Left cardiac atrium (tissue), 4 donors: ENCODE measurements around the gene GDF7. TPM values are rescaled to one million over a fixed set of nuclear protein-coding genes. Genes with fewer than 3 reads are reported as not detected.

Experiments
- ATAC-seq, 2 donors: fragments of 200-7000 bp; cut with Tn5 transposase; one replicate each; pipeline ENCODE4 v1.9.1; 2020; ENCODE audit warnings: mild to moderate bottlenecking in 2 of 2, moderate library complexity in 2 of 2
- DNase-seq: peaks from one replicate; pipeline ENCODE4 v3.0.0-alpha.2; 2020
- intact Hi-C, 2 donors: fragments of 100-400 bp; cut with DNase I; formaldehyde crosslinking; loops; one replicate each; pipeline versions ENCODE4 v1.14.1 to v1.15.1; 2022 to 2023
- total RNA-seq, 2 donors: library from RNA; stranded (reverse); fragmentation: NEBNext Ultra II Directional; extraction: Animal tissue kit (Norgen Biotek cat#: 25700); gene quantifications; one replicate each; pipeline ENCODE4 v1.2.1, GENCODE V29; 2021
- donor health status: DM: no; HTN: yes; CAD: no.
- donor health status: DM: no; HTN: yes; CAD: no; lungs with severe emphysema.
- donor health status: DM: yes; HTN: yes; CAD: no.
- donor health status: Dilated cardiomyopathy.

The GDF7 gene
- total RNA-seq, 2 donors from 2014 or later: 0.32 to 4.8 TPM

DNA sequence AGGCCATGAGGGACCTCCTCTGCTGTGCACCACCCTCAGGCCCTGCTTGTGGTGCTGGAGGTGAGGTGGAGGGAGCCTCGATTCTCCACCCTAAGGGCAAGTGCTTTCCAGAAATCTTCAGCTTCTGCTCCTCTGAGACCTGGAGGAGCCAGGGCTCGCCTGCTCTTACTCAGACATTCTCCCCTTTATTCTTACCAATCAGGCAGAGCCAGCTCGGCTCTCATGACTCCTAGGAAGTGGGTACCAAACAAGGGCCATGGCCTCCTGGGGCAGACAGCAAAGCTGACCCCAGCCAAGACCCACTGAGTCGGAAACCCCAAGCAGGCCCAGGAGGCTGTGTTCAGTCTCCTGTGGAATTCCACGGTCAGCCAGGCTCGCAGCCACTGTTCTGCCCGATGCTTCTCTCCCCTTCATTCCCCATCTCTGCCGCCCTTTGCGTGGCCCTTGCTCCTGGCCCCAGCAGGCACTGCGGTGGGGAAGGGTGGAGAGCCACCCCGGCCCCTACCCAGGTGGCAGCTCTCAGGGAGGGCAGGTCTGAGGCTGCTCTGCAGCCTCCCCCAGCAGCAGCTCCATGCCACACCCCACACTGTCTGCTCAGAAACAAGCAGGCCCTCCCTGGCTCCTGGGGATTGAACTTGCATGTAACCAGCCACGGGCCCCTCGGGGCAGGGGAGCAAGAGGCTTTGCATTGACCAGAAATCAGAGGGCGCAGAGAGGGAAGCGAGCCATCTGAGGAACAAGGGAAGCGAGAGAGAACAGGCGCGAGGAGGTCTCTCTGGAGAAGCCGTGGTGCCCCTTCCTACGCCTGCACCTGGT, 40.0 kb upstream of the GDF7 start:
- peak; percentile 16 for DNase-seq
- no peak for ATAC-seq
- intact Hi-C loops: no loop called here

DNA sequence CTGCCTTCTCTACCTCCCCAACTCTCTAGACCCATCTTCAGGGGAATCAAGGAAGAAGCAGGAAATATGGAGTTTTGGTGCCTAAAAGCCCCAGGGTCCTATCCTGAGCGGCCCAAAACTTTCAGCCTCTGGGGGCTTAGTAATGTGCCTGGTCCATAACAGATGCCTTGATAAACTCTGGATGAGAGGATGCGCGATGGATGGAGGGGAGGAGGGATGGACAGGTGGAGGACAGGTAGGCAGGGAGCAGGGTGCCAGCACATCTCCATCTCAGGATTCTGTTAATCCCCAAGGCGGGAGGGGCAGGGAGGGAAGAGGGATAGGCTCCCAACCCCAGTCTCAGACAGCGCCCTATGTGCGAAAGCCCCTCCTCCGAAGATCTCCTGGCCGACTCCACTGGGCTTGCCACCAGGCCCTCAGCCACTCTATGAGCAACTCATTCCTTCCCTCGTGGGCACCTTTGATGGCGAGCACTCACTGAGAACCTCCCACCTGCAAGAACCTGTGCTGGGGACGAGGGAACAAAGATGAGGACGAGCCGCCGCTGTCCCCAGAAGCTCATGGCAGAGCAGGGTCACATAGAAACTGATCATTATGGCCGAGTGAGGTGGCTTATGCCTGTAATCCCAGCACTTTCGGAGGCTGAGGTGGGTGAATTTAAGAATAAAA, 39.1 kb upstream of the GDF7 start:
- peak; percentile 8 for DNase-seq
- intact Hi-C loops: no loop called here
- ATAC-seq: no peak

DNA sequence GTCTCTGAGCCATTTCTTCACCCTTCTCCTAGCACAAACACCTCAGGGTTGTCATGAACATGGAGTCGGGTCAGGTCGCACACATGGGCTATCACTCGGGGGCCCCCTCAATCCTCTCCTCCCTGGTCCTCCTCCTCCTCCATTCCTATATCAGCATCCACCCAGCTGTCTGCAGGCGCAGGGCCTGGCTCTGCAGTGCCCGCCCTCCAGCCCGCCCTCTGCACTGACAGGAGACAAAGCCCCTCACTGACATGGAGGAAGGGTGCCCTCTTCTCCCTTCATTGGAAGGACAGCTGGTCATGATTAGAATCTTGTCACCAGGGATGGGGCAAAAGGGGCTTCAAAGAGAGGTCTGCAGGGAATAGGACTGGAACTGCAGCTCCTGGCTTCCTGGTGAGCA, 37.8 kb upstream of the GDF7 start:
- ATAC-seq (no peak), DNase-seq (no peak)
- intact Hi-C loops: no loop called here

DNA sequence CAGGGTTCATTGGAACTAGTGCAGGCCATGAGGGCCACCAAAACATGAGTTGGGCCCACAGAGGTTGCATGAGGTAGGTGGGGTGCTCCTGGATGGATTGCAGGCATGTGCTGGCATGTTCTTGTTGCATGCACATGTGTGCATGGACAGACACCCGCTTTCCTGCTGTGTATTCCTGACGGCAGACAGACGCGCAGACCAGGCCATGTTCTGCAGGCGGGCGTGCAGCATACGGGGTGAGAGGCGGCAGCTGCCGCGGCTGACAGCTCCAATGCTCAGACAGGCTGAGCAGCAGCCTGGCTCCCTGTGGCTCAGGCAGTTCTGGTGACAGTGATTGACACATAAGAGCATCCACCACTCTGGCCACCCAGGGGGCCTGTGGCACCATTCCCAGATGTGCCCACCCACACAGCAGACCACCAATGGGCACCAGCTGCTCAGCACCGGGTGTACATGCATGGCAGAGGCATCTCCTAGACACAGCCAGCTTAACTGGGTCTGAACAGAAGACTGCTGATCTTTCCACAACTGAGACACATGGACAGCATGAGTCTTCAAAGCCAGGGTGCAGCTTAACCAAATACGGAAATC, 37.3 kb upstream of the GDF7 start:
- ATAC-seq: no peak
- peak; percentile 13 for DNase-seq
- intact Hi-C loops: no loop called here

DNA sequence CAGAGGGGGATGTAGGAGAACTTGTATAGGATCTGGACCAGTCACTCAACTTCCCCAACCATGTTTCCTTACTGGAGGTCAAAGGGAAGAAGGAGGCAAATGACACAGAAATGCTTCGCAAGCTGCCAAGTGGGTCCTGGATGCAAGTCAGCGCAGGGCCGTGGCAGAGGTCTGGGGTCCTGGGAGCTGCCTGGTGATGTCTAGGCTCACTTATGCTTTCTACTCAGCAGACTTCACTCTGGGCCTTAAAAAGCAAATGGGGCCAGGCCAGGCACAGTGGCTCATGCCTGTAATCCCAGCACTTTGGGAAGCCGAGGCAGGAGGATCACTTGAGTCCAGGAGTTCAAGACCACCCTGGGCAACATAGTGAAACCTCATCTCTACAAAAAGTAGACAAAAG, 36.0 kb upstream of the GDF7 start:
- DNase-seq: no peak
- intact Hi-C loops: no loop called here

DNA sequence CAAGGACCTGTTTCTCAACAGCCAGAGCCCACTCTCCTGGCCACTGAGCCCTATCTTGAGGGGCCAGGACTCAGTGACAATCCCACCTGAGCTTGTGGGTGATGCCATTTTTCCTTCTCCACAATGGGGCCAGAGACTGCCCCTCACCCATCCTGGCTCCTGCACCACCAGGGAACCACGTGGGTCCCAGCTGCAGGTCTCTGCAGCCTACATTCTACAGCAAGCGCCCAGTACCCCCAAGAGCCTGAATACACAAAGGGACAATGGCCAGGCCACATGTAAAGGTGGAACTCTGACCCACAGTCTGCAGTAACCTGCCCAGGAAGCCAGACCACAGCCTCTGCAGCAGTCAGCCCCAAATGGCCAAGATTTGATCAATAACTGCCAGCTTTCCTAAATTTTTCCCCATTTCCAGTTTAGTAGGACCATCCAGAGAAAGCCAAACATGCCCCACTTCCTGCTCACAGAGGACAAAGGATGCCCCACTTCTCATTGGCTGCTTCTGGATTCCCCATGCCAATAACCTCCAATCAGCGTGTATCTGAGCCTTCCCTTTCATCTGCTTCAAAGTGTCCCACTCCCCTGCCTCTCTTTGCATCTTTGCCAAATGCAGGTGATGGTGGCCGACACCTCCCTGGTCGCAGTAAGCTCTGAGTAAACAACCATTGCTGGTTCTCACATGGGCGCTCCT, 35.2 kb upstream of the GDF7 start:
- intact Hi-C loops: no loop called here
- ATAC-seq (no peak), DNase-seq (no peak)

More for the DNA sequence above, 36.0 kb upstream of the GDF7 start:
- no peak for ATAC-seq

DNA sequence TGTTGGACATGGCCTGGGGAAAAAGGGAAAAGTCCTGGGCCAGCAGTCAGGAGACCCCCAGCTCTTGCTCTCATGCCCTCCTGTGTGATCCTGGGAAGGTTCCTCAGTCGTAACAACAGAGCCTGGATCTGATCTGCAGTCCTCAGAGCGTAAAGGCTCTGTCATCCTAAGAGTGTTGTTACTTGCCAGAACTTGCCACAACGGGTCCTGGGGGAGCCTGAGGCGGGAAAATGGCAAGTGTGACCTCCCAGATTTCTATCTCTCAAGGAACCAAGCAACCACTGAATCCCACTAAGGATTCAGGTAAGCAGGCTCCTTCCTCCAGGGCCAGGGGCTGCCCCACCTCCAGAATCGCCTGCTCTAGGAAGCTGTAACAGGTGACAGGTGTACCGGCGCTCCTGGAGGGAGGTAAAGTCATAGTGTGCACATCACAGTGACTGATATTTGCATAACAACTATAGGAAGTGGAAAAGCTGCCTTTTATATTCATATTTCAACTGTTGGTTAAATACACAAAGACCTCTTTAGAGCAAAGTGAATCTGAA, 34.4 kb upstream of the GDF7 start:
- intact Hi-C loops: no loop called here
- DNase-seq: no peak
- no peak for ATAC-seq

DNA sequence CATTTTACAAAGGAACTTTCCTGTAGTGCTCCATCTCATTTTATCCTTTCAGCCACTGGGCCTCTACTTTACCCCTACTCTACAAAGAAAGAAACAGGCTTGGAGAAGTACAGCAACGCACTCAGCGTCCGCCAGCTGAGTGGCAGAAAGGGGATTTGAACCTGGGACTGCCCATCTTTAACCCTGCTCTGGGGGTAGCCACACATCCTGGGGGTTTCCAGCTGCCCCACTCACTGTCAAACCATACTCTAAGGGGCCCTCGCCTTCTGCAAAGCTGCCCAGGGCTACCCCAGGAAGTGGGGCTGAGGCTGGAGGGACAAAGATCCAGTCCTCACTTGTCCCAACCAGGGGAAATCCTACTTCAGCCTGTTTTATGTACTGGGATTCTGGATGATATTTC, 33.9 kb upstream of the GDF7 start:
- intact Hi-C loops: no loop called here
- ATAC-seq (no peak), DNase-seq (no peak)

DNA sequence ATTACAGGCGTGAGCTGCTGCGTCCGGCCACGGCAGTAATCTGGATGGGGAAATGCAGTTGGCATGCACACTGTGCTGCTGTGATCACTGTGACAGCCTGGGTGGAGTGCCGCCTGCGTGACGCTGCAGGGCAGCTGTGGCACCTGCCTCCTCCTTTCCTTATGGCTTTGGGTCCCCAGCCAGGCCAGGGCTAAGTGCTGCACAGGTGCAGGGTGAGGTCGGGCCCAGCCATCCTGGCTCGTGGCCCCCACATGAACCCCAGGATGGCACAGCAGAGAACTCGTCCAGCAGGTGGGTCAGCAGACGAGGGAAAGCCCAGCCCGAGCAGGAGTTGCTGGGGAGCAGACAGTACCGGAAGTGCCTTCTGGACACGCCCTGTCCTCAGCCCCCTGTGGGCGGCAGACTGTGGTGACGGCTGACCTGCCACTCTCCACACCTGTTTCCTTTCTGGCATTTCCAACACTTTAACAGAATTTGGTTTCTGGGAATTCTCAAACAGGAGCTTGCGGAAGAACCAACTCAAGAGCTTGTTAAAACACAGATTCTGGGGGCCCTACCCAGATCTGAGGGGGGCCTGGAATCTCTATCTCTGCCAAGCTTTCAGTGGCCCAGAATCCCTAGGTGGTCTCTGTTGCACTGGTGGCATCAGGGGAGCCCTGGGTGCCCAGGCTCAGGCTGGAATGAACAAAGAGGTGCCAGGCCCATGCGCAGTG, 33.0 kb upstream of the GDF7 start:
- intact Hi-C loops: loop anchor here in 1 of 2 donors (2.0 kb wide), 1 partner anchor 189 kb away; no protein-coding TSS in a partner anchor
- DNase-seq: no peak
- ATAC-seq: peak; percentile 25 to 33

DNA sequence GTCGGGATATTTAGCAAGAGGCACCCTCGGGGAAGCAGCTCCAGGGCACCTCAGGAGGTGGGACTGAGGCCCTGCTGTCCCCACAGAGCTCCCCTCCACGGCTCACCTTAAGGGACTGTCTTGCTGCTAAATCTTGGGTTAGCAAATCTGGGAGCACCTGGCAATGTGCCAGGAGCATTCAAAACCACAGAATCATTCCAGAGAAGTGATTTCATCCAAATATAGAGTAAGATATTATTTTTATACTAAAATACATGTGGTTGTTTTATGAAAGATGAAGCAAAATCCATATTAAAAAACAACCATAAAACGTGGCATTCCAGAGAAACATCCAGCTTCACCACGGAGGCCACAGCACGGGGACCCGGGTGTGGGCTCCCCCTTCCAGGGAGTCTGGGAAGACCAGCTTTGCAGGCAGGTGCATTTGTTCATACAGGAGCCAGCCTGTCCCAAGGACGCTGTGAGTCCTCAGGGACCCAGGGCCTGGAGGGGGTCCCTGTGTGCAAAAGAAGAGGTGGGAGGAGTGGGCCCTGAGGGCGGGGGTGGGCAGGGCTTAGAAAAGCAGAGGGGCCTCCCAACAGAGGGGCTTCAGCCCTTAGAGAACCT, 32.3 kb upstream of the GDF7 start:
- DNase-seq: no peak
- no peak for ATAC-seq
- intact Hi-C loops: loop anchor here in 1 of 2 donors (2.0 kb wide), 1 partner anchor 190 kb away; no protein-coding TSS in a partner anchor

DNA sequence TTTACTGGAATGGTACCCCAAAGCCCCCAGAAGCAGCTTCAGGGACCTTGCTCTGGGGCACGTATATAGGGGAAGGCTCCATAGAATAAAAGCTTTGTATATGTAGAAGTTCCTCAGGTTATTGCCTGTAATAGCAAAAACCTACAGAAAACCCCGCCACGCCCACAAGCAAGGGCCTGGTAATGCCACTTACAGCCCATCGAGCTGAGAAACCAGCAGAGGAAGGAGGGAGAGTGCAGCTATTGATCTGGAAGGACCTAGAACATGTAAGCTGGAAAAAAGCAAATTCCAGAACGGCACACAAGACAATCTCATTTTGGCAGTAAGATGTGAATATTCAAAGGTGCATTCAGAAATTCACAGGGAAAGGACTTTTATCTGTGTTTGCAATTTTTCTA, 31.8 kb upstream of the GDF7 start:
- DNase-seq (no peak), ATAC-seq (no peak)
- intact Hi-C loops: loop anchor here in 1 of 2 donors (2.0 kb wide), 1 partner anchor 190 kb away; no protein-coding TSS in a partner anchor

DNA sequence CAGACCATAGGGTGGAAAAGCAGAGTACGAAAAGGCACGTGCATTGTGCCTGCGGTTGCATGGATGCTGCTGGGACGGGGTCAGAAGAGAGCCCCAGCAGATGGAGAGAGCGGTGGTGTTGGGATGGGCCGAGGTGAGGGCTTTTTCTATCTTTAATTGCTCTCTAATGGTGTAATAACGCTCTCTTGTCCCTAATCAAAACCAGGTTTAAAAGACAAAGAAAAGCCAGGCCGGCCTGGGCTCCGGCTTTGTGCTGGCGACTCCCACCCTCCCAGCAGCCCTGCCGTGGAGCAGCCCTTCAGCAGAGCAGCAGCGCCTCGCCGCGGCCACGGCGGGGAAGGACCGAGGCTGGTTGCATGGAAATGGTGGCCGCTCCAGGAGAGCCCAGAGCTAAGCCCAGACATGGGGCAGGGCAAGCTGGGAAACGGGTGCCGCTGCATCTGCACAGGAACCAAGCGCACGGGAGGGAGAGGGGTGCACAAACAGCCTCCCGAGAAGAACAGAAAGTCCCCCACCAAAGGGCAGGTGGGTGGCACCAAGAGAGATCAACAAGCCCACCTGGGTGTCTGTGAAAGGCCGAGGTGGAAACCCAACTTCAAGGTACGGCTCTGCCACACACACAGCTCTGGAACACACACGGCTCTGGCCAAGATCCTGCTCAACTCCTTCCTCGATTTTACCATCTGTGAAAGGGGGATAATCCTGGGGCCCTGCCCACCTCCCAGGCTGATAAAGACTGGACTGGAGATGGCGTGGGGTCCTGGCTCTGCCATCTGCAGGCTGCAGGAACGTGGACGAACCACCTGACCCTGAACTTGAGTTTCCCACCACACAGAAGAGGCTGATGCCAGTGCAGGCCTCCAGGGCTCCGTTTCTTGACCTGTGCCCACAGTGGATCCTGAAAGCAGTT, 31.0 kb upstream of the GDF7 start:
- intact Hi-C loops: loop anchor here in 1 of 2 donors (2.0 kb wide), 1 partner anchor 191 kb away; no protein-coding TSS in a partner anchor
- DNase-seq (peak; percentile 88), ATAC-seq (peak; percentile 81 to 86)

DNA sequence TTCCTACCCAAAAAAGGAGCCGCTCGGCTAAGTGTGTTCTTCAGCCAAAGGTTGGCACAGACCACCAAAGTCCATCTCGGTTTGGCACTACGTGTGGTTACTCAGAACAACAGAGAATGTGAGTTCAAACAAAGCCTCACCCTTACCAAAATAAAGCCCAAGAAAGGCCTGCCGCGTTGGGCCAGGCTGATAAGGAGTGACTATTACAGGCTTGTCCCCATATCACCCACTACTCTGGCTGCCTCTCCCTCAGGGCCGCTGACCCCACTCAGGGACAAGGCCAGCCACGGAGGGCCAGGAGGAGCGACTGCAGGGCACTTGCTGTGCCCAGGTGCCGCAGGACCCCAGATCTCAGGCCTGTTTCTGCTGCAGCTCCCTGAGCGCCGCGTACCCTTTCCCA, 29.8 kb upstream of the GDF7 start:
- intact Hi-C loops: no loop called here
- ATAC-seq (peak; percentile 42 to 65), DNase-seq (peak; percentile 73)

DNA sequence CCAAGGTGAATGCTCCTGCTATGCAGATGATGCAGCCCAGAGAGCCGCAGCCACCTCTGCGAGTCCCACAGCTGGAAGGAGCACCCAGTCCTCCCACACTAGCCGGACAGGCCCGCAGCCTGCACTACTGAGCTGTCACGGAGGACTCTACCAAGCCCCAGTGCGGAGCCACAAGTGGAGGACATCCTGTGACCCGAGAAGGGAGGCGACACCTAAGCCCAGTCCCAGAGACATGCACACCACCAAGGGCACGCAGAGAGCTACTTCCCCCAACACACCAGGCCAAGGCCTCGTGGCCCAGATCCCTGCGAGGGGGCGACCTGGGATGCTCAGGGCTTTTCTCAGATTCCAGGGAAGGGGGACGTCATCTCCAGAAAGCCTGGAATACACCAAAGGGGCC, 28.9 kb upstream of the GDF7 start:
- ATAC-seq: no peak
- no peak for DNase-seq
- intact Hi-C loops: no loop called here

DNA sequence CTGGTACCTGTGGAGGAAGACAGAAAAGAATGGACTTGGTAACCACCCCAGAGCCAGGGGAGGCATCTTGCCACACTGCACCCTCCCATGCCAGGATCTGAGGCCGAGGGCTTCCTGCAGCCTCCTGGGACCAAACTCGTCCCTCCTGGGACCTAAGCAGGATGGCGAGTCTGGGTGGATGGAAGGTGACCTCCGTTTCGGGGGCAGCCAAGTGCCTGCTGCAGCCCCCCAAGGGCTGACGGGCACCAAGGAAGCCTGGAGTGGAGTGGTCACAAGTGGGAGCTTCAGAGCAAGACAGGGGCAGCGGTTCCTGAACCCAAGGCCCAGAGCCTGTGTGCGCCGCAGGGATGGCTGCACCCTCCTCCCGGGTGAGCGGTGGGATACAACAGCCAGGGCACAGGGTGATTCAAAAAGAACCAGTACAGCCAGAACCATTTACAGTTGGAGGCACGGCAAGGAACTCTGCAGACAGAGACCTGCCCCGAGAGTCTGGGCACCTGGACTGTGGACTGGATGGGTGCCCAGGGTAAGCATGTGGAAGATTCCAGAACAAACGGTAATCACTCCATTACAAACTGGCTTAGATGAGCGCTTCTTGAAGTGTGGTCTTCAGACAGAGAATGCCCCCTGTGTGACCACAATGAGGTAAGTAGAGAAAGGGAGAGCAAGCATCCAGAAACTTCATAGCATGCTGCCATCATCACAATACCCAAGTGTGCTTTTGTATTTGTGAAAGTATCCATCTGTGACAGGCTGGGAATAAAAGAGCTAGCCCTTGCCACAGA, 28.1 kb upstream of the GDF7 start:
- DNase-seq (no peak), ATAC-seq (no peak)
- intact Hi-C loops: no loop called here

DNA sequence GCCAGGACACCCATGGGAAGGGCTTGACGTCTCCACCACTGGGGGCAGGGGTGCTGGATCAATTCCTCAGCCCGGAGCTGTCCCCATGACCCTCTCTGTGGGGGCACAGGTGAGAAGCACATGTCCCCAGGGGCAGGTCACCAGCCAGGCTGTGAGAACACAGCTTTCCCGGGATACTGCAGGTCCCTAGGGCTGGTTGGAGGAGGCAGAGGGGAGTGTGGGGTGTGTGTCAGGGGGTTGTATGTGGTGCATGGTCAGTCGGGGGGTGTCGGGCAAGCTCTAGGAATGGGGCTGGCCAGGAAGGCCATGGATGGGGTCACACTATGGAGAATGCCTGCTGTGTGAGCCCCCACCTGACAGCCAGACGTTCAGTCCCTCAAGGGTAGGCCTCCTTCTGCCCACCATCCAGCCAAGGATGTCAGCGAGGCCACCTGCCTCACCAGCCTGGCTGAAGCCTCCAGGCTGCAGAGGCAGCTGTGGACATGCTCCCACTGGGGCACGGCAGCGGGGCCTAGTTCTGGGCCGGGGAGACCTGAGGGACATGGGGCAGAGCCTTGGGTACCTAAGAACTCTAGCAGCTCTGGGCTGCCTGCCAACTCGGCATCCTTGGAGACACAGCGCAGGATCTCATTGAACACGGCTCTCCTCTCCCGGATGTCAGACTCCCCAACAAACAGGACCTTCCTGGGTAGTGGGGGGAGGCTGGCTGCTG, 26.4 kb upstream of the GDF7 start:
- intact Hi-C loops: loop anchor here in 1 of 2 donors (5.0 kb wide), 1 partner anchor 193 kb away; the partner anchor contains the start of gene RHOB
- DNase-seq (no peak), ATAC-seq (no peak)
